Stimulated activated CD4-positive, alpha-beta T cell treated with anti-CD3 and anti-CD28 coated beads, Interleukin-1b, Interleukin-23, amount 100 ng/mL, for 4 hours (primary cell): Measurements from ENCODE around the gene TRIM8.
A peak's percentile ranks its signal among the peaks of the same experiment; 100 is the strongest.

Source experiments
- DNase-seq, 2 donors: peaks; one replicate each; pipeline ENCODE4 v3.0.0-alpha.2; 2020; ENCODE audit warnings: low read depth in 2 of 2

Gene TRIM8, protein sequence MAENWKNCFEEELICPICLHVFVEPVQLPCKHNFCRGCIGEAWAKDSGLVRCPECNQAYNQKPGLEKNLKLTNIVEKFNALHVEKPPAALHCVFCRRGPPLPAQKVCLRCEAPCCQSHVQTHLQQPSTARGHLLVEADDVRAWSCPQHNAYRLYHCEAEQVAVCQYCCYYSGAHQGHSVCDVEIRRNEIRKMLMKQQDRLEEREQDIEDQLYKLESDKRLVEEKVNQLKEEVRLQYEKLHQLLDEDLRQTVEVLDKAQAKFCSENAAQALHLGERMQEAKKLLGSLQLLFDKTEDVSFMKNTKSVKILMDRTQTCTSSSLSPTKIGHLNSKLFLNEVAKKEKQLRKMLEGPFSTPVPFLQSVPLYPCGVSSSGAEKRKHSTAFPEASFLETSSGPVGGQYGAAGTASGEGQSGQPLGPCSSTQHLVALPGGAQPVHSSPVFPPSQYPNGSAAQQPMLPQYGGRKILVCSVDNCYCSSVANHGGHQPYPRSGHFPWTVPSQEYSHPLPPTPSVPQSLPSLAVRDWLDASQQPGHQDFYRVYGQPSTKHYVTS

DNA sequence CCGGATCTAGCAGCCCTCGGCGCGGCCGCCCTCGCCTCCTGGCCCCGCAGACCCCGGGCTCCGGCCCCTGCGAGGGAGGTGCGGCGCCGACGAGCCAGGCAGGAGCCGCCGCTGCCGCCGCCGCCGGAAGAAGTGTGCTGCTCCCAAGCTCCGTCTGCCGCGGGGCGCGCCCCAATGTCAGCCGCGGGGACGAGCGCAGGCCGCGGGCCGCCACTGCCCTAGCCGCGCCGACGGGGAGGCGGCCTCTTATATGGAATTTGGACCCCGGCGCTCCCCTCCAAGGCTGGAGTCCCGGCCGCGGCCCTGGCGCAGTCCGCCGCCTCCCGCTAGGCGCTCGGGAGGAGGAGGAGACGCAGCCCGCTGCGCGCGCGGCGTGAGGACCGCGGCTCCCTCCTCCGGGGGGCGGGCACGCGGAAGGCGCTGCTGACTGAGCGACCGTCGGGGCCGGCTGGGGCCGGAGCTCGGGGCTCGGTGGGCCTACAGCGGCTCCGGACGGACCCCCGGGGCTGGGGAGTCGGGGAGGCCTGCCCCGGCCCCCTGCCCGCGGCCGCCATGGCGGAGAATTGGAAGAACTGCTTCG, at the start of gene TRIM8:
Gene TRIM8, plus strand, starts transcription at position 414 of the 580 bp plus-strand sequence. Its CDS starts 139 bp downstream, at position 553.
- DNase-seq: peak; percentile 34 to 57

DNA sequence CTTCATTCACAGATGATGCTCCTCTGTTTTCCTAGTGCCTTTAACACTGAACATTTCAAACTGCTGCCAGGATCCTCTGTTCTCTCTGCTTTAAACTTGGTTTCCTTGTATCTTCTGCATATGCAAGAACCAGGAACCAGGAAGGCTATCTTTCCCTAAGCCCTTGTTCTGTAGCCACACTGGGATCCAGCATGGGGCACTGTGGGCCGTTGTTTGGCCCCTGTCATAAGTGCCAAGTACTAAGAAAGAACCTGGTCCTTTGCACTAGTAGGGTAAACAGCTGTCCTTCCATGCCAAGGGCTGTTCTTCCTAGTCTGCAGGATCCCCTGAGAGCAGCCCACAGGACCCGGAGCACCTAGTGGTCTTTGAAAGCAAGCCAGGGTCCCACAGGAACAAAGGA, 49.0 kb upstream of the TRIM8 start:
- DNase-seq: no peak

DNA sequence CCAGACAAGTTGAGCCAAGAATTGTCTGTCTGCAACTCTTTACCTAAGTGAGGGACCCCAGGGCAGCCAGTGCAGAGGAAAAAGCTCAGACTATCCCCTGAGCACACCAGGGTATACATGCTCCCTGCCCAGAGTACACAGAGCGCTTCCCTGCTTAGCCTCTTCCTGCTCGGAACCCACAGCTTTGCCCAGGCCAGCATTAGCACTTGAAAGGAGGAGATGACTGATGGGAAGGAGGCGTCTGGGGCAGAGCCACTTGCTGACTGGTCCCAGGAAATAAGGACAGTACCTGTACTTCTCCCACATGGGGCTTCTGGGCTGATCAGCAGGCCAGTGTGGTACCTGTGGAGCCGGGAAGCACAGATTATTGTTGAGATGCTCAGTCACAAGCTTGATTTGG, 48.4 kb upstream of the TRIM8 start:
- DNase-seq: no peak

DNA sequence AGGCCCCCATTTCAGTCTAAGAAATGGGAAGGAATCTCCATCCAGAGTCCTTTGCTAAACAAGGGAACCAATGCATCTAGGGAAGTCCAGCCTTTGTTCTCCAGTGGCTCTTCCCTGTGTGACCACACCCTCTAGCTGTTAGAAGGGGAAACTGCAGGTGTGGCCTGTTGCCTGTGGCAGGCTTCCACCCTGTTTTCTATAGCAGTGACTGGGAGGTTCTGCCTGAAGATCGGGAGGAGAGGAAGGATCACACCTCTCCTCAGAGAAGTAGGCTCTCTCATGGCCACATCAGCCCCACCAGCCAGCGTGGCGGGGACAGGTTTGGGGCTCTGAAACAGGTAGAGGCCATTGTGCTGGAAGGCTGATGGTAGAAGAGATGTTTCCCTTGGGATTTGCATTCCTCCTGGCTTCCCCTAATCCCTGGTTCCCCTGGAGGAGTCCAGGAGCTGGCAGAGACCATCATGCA, 47.7 kb upstream of the TRIM8 start:
- DNase-seq: no peak

DNA sequence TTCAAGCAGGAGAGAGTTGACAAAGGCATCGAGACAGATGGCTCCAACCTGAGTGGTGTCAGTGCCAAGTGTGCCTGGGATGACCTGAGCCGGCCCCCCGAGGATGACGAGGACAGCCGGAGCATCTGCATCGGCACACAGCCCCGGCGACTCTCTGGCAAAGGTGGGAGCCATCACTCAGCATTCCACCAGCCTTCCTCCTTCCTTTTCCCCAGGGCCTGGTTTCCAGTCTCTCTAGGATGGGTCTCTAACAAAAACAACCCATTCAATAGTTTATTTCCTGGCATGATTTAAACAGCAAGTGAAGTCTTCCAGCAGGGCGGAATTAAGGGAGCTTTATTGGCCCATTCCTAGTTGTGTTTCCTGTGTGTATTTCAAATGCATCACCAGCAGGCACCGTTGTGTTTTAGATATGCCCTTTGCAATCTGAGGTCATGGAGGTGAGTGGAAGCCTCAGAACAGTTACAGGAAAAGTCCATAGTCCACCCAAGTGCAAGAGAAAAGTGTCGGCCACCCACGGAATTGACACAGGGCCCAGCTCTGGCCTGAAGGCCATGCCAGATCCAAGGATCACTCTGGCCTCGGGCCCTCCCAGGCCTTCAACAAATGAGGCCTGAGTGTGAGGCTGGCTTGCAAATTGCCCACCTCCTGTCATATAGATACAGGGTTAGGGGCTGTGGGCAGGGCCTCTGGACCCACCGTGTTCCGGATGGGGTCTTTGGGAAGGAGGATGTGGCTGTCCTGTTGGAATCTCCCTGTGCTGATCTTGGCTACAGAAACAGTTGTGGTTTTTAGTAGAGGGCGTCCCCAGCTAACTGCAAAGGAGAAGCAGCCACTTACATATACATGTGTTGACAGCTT, 46.9 kb upstream of the TRIM8 start:
- DNase-seq: no peak

DNA sequence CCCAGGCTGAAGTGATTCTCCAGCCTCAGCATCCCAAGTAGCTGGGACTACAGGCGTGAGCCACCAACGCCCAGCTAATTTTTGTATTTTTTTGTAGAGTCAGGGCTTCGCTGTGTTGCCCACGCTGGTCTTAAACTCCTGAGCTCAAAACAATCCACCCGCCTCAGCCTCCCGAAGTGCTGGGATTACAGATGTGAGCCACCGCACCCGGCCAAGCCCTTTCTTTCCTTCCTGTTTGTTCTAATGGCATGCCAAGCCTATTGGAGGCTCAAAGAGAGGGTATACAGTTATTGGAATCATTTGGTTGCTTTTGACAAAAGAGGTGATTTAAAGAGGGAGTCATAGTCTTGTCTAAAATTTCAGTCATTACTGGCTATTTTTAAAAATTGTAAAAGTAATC, 46.0 kb upstream of the TRIM8 start:
- DNase-seq: no peak

DNA sequence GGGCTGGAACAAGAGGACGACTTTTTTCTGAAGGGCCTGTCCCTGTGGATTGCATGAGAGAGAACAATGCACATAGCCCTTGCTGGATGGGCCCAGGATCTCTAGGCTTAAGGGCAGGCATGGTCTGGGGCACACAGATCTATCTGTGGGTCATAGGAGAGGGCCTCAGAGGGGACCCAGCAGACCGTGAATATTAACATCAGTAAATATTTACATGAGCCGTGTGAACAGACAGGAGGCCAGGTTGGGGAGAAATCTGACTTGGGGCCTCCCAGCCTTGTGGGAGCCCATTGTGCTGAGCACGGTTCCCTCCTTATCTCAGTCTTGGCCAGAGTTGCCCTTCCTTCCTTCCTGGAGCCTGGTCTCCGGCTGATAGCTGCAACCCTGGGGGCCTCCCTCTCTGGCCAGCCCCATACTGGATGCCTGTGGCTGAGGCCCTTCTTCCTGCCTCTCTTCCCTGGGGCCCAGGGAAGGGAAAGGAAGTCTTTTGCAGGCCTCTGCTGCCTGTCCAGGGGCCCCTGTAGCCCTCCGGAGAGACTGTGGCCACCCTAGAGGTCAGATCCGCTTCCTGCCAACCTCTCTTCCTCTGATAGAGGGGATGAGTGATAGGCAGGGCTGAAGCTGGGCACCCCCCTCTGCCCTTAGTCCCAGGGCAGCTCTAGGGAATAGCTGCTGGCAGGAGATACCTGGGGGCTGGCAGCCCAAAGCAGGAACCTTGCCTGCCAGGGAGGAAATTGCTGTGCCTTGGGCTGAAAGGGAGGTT, 44.5 kb upstream of the TRIM8 start:
- DNase-seq: no peak

DNA sequence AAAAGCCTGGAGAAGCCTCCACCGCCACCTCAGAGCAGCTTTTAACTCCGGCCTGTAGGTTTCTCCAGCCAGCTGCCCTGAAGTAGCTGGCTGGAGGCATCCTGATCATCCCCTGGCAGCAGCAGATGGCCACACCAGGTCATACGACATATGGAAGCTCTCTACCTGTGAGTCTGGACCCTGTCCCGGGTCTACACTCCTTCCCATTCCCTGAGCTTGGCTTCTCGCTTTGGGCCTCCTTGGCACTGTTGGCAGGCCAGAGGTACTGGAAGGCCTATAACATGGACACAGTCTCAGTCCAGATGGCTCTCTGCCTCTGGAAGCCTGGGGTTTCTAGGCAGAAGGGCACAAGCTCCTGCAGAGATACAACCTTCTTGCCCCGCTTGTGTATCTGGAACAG, 43.5 kb upstream of the TRIM8 start:
- DNase-seq: no peak

DNA sequence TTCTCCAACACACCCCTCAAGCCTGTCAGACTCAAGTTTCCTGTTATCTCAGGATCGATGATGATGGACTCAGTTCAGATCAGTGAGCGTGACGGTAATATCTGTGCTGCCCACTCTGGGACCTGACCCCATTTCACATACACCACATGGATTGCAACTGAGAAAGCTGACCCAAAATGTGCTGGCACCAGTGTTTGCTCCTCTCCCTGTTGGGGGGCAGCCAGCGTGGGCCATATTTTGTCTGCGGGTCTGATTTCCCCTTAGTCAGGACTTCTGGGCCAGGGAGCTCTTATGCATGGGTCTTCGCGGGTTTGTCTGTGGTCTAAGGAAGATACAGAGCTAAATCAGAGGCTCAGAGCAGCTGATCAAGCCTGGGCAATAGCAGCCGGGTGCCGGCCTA, 42.6 kb upstream of the TRIM8 start:
- no peak for DNase-seq

DNA sequence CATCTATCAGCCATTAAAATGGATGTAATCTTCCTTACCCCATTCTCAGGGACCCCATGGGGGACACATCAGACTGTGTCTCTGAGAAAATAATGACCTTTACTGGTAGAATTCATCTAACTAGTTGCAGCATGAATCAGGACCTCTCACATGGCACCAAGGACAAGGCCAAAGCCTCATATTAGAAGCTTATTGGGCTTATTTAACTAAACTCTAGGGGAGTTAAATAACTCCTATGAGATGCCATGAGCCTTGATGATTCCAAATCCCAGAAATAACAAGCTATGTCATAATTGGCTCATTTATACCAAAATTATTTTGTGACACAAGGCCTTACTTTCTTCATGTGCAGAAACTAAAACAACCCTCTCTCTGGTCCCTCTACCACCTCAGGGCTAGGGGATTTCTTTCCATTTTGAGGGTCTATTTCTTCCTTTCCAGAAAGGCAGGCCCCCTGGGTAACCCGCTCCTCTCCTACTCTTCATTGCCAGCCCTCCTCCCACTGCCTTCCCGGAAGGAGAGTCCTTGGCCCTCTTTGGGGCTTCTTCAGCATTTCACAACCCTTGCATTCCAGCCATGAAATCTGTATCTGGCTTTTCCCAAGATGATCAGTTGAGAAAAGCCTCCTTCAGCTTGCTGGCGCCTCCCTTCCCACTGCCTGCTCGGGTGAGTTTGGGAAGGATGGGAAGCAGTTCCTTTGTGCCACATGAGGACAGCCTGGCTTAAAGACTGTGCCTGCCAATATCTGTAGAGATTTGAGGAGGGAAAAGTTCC, 41.8 kb upstream of the TRIM8 start:
- DNase-seq: no peak

DNA sequence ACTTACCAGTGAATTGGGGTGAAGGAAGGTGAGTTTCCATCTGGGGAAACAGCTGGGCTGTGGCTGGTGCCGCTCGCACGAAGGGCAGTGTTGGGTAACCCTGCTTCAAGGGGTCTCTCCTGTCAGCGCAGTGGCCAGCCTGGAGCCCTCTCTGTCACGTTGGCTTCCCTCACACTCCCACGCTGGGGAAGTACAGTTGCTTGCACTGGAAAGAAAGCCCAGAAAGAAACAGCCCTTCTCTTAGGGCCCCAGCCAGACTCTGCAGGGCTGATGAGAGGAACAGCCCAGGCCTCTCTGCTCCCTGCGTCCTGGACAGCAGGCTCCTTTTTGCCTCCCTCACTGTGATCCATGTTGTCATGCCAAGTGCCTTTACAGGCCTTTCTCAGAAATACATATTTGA, 40.3 kb upstream of the TRIM8 start:
- no peak for DNase-seq

DNA sequence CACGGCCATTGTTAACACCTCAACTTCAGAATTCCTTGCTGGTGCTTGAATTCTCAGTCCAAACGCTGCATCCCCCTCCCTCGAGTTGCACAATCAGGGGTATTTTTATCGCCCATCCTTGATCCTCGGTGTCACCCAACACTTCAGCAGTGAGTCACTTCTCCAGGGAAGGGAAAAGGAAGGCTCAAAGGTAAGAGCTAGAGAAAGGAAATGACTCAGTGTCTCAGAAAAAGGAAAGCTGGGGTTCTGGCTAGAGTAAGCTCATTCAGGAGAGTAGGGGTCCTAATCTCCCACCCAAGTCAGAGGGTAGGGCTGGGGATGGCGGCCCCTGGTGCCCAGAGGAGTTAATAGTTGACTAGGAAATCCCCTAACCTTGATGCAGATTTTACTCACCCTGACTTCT, 39.8 kb upstream of the TRIM8 start:
- no peak for DNase-seq

DNA sequence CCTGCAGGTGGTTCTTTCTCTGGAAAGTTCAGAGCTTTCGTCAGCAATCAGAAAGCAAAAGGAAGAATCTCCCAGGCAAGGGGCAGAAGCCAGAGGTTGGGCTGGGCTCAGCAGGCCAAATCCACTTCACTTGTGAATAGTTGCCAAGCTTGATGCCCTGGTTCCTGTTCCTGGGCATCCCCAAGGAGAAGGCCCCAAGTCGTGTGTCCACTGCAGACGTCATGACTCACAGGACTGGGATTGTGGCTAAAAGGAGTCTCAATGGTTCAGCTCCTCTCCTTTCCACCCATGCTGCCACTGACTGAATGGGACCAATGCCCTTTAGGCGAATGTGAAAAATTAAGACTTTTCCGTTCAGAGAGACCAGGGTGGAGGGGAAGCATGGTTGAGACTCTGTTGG, 38.6 kb upstream of the TRIM8 start:
- no peak for DNase-seq

DNA sequence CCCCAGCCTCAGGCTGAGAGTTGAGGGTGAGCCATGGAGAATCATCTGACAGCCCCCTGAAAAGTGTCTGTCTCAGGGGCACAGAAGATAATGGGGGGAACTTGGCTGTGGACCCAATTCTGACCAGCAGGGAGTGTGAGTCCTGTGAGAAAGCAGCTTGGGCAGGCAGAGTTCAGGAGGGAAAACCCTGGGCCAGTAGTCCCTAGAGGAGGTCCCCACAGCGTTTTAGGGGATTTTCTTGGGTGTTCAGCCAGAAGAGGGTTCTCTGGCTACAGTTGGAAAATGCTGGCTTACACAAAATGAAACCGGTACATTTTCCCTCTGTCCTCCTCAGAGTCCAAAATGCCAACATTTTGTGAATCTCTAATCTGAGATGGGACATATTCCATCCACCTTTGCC, 35.8 kb upstream of the TRIM8 start:
- DNase-seq: no peak

DNA sequence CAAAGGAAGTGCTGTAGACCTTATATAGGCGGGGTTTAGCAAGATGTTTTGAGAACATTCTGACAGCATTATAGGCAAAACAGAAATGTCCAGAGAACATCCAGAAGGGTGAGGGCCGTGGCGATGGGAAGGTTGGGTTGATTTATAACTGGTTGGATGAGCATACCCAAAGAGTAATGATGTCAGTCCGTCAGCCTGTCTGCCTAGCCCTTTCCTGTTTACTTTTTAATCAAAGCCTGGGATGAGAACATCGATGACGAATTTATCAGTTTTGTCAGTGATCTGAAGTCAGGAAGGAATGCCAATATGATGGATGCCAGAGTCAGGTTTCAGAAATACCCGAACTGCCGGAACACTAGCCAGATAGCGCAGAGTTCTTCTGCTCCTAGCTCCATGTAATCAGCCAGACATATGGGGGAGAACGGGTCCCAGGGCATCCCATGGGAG, 33.8 kb upstream of the TRIM8 start:
- DNase-seq: no peak

DNA sequence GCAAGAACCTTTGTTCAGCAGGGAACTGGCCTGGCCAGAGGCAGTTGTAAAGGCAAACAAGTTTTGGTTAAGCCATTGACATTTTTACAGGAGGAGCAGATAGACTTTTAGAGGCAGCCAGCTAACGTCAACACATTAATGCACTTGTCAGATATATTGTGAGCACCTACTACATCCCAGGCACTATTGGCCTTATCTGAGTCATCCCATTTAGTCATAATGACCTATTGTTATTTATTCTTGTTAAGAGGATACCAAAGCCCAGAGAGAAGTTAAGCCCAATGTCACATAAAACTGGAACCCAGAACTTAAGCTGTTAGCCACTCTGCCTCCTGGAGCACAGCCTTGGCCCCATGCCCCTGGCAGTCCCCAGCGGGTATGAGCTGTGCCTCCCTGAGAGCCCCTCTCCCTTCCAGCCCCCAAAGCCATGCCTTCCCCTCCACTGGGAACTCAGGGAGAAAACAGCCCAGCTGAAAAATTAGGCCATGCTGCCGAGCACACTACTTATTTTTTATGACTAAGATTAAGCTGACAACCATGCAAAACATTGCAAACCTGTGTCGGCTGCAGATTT, 32.7 kb upstream of the TRIM8 start:
- no peak for DNase-seq

DNA sequence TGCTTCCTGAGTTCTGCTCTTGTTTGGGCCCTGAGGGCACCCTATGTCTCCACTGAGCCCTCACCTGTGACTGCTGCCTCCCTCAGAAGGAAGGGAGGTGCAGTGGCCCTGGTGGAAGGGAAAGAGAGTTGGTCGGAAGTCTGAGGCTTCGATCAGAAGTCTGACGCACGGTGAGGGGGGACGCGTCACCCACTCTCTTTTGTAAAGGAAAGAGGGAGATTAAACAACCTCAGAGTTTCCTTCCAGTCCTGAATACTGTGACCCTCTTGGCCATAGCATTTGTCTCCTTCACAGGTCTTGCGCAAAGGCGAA, 31.4 kb upstream of the TRIM8 start:
- peak in 1 of 2 donors; percentile 29 for DNase-seq

DNA sequence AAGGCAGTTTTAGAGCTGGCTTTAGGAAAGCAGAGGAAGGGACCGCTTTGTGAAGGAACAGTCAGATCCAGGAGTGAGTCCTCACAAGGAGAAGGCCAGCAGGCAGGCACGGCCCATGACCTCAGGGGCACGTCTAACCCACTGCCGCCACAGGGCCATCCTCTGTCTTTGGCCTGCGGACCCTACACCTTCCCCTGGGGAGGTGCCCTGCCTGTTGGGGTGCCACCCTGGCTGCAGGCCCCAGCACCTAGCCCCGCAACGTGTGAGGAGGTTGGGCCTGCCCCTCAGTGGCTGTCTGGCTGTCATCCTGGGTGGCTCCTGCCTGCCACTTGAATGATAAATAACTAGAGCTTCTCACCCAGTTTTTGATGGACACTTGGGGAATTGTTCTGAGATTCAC, 31.0 kb upstream of the TRIM8 start:
- no peak for DNase-seq

DNA sequence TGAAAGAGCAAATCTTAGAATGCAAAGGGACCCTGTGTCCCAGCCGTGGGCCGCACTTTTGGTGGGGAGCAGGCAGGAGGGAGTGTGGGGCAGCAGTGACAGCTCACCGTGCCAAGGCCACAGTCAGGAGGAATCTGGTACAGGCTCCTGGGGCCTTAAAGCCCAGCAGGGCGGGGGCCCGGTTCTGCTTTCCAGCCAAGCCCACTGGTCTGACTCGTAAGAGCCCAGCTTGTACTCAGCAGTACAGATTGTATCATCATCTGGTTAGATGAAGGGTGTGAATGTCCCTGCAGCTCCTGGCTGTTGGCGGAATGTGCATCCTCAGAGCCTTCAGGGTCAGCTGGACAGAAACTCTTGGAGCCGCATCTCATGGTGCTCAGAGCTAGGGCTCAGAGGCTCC, 30.5 kb upstream of the TRIM8 start:
- no peak for DNase-seq

DNA sequence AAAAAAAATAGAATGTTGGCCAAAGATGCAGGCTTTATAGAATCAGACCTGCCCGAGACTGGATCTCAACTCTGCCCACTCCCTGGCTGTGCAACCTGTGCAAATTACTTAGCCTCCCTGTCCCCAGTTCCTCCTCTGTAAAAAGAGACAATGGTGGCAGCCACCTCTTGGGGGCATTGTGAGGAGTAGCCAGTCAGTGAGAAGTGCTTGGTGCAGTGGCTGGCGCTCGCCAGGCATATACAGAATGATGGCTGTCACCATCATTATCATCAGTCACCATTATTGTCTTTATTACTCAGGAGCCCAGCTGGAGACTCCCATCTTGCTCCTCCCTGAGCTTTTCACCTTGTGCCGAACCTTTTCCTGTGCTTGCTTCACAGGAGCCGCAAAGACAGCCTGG, 29.4 kb upstream of the TRIM8 start:
- no peak for DNase-seq

DNA sequence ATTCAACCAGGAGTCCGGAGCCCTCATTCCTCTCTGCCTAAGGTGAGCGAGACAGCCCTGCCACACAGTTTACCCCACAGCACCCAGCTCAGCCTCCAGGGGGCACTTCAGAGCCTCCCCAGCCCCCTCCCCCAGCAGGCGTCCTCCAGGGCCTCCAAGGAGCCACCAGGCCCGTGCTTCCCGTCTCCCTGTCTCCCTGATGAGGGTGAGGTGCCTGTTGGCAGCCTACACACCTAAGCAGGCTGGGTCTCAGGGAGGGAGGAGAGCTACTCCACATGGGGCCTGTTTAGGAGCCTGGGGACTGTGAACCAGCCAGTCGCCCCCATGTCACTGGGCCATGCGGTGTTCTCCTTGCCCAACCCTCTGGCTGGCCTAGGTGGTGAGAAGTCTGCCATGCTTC, 28.9 kb upstream of the TRIM8 start:
- DNase-seq: no peak
